Measurements from ENCODE around the gene C2CD3.

GRCh38 chr11:74097686-74098237, 73.0 kb downstream of the C2CD3 start:
- TF ChIP-seq CTCF (IDR thresholded peaks at IDR 0.05; ENCODE audit: low read depth, low read length, missing input control) (no peak), FOXA1 (IDR thresholded peaks at IDR 0.05) (no peak), ZBTB33 (IDR thresholded peaks at IDR 0.05) (no peak), HNF4A (conservative IDR thresholded peaks at IDR 0.05) (no peak)
- TF ChIP-seq, protein P1, sequence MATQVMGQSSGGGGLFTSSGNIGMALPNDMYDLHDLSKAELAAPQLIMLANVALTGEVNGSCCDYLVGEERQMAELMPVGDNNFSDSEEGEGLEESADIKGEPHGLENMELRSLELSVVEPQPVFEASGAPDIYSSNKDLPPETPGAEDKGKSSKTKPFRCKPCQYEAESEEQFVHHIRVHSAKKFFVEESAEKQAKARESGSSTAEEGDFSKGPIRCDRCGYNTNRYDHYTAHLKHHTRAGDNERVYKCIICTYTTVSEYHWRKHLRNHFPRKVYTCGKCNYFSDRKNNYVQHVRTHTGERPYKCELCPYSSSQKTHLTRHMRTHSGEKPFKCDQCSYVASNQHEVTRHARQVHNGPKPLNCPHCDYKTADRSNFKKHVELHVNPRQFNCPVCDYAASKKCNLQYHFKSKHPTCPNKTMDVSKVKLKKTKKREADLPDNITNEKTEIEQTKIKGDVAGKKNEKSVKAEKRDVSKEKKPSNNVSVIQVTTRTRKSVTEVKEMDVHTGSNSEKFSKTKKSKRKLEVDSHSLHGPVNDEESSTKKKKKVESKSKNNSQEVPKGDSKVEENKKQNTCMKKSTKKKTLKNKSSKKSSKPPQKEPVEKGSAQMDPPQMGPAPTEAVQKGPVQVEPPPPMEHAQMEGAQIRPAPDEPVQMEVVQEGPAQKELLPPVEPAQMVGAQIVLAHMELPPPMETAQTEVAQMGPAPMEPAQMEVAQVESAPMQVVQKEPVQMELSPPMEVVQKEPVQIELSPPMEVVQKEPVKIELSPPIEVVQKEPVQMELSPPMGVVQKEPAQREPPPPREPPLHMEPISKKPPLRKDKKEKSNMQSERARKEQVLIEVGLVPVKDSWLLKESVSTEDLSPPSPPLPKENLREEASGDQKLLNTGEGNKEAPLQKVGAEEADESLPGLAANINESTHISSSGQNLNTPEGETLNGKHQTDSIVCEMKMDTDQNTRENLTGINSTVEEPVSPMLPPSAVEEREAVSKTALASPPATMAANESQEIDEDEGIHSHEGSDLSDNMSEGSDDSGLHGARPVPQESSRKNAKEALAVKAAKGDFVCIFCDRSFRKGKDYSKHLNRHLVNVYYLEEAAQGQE (IDR thresholded peaks at IDR 0.05), result no peak

Measured in liver (tissue), 3 donors.